GM21360 (cell line): ENCODE data around the gene RASSF1.

ENCODE experiments used
- ATAC-seq: cut with Tn5 transposase; IDR thresholded peaks from one replicate; pipeline ENCODE4 v1.9.1; 2021; ENCODE audit warnings: mild to moderate bottlenecking, moderate library complexity; ENCODE audit not compliant: unreplicated experiment

The RASSF1 gene

DNA sequence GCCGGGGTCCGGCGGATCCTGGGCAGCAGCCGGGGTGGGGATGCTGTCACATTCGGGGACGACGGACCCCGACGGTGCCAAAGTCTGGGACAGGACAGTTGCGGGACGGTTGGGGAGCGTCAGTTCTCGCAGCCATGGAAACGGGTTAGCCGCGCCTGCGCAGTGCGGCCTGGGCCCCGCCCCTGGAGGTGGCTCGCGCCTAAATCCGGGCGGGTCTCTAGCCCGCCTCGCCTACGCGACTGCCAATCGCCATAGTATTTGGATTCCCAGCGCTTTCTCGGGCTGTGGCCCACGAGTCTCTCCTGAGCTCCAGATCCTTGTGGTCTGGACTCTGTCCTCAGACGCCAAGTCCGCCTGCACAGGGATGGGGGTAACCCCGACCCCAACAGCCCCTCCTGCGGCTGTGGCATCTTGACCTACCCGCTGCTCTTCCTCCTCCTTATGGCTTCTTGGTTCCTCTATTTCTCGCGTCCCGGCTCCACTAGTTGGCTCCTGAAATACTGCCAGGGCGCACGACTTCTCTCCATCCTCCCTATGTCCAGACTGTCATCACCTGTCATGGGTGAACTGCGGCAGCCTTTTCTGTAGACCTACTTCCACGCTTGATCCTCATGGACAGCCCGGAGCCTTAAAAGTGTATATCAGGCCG, 5.1 kb upstream of the RASSF1 start, which contains the start of gene ZMYND10:
ZMYND10 (minus strand) TSS at position 147 of the 649 bp plus-strand sequence. CDS start 153 bp downstream, outside the sequence.
- no peak for ATAC-seq

DNA sequence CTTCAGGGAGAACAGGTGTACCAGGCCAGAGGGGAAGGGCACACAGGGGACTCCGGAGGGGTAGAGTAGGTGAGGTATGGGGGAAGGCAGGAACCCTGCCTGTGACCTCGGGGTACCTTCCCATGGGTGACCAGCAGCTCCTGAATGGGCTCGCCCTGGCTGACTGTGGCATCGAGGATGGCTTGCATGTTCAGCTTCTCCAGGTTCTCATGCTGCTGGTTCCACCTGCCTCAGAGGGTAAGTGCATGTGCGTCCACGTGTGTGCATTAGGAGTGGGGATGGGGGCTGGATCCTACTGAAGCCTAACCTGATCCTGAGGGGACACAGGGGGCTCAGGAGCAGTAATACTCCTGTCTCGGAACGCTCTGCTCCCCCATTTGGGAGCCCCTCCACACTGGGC, 4.4 kb upstream of the RASSF1 start:
- no peak for ATAC-seq

DNA sequence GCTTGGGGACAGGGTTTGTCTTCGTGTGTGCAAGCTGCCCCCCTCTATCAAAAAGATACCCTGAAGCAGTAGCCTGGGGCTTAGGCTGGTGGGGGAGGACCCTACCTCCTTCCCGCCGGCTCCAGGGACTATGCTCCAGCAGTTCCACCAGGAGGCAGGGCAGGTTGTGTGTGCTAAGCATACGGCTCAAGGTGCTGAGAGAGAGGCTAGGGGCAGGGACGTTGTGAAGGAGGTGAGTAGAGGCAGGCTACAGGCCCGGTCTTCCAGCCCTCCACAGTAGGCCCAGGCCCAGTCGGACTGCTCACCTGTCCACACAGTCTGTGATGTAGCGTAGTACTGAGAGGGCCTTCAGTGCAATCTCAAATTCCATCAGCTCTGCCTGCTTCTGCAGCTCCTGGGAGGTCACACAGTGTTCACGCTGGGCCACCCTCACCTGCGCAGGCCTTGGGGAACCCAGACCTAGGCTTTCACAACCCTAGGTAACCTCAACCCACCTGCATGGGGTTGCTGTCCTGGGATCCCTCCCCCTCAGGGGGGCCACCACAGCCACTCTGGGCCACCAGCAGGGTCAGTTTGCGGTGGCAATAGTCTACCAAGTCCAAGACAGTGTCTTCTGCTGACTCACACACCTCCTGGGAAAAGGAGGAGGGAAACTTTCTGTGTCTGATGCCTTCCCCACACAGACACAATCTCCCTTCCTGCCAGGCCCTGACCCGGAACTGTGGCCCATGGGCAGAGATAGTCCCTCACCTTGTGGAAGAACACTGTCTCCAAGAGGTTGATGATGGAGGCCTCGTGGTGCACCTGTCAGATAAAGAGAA, 2.4 kb upstream of the RASSF1 start:
- ATAC-seq = no peak

DNA sequence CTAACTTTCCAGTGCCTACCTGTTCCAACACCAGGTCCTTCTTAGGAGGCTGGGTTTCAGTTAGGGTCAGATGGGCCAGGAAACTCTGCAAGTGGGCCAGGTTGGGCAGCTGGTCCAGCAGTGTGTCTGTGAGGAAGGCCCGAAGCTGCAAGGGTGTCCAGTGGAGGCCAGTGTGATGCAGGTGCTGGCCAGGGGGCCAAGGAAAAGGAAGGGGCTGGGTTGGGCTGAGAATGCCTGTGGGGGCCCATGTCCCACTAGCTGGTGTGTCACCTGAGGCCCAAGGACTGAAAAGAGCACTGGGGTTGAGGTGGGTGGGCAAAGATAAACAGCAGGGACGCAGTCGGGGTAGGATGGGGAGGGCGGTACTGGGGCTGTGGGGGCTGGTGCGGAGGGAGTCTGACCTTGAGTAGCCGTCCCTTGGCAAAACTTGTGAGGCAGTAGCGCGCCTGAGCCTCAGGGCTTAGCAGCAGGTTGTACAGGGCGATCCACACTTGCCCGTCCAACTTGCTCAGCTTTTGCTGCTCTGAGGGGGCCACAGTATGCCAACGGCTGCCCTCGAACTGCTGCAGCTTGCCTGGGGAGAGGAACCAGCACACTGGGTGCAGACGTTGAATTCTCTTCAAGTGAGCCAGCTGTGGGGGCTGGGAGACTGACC, 1.5 kb upstream of the RASSF1 start:
- ATAC-seq = no peak

DNA sequence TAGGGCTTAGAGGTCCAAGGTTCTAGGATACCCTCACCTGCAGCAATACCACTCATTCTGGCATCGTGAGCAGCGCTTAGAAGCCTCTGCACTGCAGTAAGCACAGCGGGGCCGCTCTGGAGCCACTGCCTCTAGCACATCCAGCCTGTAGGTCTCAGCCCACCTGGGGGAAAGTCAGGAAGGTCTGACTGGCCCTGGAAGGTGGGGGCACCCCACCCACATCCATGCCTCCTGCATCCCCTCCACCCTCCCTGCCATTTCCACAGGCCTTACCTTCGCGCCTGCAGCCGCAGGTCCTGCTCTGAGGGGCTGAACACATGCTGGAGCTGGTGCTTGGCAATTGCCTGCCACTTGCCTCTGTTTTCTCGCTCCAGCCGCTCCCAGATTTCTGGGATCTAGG, 901 bp upstream of the RASSF1 start:
- no peak for ATAC-seq

DNA sequence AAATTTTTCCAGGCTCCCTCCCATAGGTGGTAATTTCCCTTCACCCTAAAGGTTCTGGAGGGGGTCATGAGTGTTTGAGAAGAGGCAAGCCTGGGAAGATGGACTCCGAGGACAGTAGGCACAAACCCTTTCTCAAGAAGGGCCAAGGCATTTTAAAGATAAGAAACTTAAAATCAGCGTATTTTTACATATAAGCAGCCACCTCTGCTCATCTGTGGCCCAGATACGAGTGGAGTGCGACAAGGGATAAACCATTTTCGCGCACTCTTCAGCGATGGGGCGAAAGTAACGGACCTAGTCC, 539 bp downstream of the RASSF1 start:
- ATAC-seq = no peak

DNA sequence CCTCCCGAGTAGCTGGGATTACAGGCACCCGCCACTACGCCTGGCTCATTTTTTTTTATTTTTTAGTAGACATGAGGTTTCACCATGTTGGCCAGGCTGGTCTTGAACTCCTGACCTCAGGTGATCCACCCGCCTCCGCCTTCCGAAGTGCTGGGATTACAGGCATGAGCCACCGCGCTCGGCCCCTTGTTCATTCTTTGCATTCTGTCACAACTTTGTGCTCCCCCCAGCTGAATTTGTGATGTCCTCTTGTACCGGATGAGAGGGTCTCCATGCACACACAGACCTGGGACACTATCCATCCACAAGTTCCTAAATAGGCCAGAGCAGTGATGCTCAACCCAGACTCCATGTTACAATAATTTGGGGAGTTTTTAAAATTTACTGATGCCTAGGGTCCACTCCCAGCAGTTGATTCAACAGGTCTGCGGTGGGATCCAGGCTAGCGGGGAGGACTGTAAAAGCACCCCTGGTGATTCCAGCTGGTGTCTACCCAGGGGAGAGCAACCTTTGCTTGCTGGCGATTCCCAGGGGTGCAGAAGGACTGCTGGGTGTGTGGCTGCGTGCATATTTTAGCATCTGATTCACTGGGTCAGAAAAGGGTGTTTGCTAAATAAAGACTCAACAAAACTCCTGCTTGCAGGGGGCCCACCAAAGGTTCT, 1.0 kb downstream of the RASSF1 start:
- no peak for ATAC-seq

DNA sequence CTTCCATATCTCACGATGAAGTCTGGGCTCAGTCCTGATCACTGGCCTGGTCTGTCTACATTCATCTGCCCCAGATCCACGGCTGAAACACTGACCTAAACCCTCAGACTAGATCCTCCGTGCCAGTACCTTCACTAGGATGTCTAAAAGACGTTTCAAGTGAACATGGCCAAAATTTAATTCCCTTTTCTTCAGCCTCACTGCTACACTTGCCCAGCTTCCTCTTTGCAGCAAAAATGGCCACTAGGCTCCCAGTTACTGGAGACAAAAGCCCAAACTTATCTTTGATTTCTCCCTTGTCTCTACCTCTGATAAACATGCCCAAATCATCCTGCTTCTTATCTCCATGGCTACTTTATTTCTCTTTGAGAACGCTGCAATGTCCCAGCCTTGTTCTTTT, 1.7 kb downstream of the RASSF1 start:
- no peak for ATAC-seq

DNA sequence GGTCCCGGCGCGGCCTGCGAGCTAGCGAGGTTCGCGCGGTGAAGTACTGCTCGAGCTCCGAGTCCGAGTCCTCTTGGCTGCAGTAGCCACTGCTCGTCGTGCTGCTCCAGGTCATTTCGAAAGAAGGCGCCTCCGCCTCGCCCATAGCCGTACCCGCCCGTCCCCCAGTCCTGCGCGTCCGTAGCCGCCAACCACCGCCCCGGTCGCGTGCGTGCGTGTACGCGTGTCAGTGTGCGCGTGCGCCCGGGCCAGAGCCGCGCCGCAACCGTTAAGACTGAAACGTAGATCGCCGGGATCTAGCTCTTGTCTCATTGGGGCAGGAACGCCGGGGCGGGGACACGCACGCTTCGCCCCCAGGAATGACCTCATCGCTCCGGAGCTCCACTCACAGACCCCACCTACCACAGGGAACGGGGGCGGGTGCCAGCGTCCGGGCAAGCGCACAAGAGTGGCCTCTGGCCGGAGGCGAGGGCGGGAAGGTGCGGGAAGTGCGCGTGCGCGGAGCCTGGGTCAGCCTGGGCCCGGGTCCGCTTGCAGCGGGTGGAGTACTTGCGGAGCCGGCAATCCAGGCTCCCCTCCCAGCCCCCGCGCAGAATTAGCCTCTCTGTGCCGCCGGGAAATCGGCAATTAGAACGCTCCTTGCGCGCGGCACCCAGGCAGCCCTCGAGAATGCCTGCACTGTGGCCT, 3.3 kb downstream of the RASSF1 start:
- peak; percentile 70 for ATAC-seq

DNA sequence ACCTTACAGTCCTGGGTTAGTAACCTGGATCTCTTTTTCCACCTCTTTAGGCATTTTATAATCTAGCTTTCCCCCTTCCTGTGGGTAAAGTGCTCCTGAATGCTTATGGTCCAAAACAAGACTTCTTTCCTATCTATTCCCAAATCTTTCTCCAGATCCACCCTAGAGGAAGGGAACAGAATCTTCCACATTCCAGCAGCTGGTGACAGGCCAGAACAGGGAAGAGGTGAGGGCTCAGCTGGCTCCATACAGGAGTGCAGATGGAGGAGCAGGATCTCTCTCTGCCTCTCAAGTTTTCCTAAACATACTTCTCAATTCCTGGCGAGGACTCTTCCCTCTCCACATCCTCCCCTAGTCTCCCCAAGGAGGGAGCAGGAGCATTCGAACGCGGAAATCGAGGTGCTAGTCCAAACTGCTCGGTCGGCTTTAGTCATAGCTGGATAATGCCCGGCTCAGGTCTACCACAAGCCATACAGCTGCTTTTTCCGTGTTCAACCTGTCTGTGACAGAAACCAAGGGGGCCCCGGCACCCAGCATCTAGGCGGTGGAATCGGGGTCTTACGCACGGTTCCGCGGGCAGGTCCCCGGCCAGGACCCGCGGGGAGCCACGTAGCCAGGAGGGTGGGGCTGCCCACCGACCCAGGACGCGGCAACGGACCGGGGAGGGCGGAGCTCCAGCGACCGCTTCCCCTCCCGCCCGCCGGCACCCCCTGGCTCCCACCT, 4.0 kb downstream of the RASSF1 start:
- peak; percentile 32 for ATAC-seq

DNA sequence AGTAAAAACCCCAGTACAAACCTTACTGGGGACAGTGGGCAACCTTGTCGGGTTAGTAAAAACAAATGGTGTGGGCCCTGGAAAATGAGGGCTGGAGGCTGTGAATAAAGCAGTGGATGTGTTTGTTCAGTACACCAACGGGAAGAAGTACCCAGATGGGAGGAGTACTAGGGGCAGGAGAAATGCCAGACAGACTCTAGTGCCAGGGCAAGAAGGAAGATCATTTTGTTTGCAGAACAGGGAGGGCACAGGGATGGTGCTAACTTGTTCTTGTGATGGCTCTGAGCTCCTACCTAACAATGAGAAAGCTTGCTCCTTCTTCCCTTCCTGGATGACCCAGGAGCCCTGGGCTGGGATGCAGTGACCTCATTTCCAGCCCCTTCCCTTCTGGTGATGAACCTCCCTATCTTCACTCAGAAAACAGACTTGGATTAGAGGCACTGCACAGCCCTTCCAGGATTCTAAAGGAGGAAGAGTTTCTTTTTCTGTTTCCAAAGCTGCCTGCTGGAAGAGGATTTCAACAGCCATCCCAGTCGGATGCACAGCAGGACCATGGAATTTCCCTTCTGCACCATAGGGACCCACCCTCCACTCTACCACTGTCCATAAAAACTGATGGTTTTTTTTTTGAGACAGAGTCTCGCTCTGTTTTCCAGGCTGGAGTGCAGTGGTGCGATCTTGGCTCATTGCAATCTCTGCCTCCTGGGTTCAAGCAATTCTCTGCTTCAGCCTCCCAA, 6.1 kb downstream of the RASSF1 start:
- no peak for ATAC-seq

DNA sequence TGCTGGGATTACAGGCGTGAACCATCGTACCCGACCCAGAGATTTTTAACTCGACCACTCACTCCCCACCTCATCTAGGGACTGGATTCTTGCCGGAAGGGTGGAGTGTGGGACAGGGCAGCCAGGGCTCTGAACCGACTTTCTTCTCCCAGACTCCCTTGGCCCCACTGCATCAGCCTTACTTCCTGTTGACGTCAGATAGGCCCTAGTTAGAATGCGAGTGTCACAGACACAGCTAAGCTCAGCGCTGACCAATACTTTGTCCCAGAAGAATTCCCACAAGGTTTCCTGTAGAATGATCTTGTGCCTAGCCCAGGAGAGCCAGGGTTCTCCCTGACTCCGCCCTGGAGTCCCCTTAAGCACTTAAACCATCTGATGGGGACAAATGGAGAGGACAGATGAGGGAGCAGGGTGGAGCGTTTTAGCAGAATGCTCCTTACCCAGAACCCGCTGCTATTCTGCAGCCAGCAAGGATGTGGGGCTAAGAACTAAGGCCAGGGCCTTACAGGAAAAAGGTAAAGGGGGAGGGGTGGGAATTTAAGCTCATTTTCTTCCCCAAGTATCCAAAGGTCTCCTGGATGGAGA, 6.8 kb downstream of the RASSF1 start:
- ATAC-seq = no peak

DNA sequence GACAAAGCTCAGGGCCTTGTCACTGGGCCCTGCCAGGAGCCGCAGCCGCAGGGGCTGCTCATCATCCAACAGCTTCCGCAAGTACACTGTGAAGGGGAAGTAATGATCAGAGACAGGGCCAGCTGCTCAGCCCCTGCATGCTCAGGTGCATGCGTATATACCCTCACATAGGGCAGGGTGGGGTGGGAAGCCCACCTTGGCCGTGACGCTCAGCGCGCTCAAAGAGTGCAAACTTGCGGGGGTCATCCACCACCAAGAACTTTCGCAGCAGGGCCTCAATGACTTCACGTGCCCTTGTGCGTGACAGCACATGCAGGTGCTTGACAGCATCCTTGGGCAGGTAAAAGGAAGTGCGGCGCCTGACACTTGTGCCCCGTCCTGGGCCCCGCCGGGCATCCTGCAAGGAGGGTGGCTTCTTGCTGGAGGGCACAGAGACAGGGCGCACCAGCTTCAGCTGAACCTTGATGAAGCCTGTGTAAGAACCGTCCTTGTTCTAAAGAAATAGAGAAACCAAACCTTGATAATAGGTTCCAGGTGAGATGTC, 9.2 kb downstream of the RASSF1 start:
- no peak for ATAC-seq

DNA sequence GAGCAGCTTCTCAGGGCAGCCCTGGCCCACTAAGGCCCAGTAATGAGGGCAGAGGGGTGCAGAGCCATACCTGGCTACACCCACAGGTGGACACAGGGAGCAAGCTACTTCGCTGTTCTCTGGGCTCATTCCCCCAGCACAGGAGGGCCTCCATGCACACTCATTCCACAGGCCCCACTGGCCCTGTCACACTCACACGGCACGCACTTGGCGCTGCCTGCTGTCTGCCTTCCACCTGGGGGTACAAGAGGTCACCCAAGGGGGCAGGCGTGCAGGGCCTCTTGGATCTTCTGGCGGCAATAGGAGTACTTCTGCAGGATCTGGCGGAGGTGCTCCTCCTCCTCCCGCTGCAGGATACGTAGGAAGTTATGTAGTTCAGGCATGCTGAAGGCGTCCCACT, 10.3 kb downstream of the RASSF1 start:
- no peak for ATAC-seq

DNA sequence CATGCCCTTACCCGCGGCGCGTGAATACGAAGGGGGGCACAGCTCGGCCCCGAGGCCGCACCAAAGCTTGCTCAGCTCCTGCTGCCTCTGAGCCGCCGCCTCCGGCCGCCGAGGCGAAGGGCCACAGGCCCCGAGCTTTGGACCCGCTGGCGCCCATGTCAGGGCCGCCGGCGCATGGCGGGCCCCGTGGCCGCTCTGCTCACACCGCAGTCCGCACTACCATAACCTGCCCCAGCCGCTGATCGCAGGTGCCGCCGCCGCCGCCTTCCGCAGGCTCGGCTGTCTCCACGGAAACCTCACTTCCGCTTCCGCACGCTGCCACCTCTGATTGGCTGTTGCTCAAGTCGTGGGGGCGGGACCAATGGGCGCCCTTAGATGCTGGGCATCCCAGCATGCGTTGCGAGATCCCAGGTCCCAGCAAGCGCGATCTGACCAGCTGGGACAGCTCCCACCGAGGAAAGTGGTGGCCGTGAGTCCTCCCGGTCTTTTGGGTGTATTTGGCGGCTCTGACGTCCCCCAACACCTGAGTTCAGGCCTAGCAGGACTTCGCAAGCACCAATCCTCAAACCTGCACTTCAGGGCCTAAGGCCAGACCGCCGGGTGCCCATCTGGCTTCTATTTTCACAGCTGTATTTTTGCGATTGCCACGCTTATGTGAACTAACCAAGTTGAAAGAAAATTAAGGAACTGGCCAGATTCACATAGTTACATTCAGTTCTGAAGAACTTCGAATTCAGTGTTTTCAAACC, 12.5 kb downstream of the RASSF1 start, which contains the start of gene TUSC2:
TUSC2 (minus strand) TSS at position 281 of the 749 bp plus-strand sequence; CDS start at position 157, 124 bp downstream.
- peak; percentile 77 for ATAC-seq

DNA sequence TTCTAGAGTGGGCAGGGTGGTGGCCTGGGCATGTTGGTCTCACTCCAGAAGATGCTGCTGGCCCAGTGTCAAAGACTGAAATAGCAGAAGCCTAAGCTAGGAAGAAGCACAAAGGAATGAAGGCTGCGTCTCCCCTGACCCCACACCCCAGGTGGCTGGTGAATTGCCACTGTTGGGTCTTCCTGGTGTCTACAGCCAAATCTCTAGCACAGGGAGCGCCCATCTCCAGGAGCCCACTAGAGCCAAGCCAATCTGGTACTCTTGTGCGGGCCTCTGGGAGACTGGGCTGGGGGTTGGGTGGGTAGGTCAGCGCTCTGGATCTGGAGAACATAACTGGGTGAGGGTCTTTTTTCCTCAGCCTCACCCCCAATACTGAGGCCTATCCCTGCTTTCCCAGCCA, 13.5 kb downstream of the RASSF1 start:
- ATAC-seq = no peak

DNA sequence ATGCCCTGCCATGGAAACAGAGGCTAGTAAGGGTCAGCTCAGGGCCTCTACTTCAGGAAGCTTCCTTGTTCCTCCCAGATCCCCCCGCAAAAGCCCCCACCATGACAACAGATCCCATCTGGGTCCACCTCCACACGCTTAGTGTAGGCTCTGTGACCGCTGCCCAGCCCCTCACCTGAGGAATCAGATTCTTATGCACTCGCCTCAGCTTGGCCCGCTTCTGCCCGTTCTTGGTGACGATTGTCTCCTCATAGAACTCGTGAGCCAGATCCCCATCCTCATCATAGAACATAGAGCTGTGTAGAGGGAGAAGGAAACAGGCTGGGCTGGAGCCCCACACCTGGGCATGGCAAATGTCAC, 14.5 kb downstream of the RASSF1 start:
- ATAC-seq = no peak

DNA sequence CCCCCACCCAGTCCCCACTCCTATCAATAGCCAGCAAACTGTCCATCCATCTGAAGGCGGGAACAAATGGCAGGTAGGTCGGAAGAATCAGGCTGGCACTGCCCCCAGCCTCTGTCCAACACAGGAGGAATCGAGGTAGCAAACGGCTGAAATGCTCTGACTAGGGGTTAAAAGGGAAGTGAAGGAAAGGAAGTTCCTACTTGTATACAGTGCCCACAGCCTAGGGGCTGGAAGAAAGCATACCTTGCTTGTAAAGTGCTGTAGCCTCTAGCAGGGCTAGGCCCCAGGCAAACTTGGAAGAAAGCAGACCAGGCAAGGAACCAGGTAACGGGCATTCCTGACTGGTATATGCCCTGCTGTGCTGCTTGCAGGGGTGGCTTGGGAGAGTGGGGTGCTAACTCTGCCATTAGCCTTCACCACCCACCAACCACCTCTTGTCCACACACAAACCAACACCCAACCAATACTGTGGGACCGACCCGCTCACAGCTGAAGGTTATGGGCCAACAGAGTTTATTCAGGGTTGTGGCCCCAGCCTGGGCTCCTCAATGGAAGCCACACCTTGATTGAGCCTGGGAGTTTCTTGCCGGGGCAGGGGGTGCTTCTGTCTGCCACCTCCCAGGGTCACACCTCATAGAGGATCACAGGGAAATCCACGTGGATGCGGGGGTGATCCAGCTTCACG, 15.0 kb downstream of the RASSF1 start:
- ATAC-seq = no peak
